KOPT-K1 (cell line): ENCODE measurements around the gene ADRA2B.

Source experiments
- H3K27ac ChIP-seq: fragments of 200-600 bp; sonication (generic); 2 replicates; pipeline ENCODE4 v1.5.1; 2016; ENCODE audit warnings: antibody characterized with exemption, mild to moderate bottlenecking, low read depth, low read length; ENCODE audit not compliant: poor library complexity, severe bottlenecking
- H3K36me3 ChIP-seq: fragments of 200-600 bp; sonication (generic); 2 replicates; pipeline ENCODE4 v1.5.1; 2017; ENCODE audit warnings: antibody characterized with exemption, mild to moderate bottlenecking, low read length, moderate library complexity; ENCODE audit not compliant: insufficient read depth
- H3K9me3 ChIP-seq: fragments of 200-600 bp; sonication (generic); 2 replicates; pipeline ENCODE4 v1.5.1; 2017; ENCODE audit warnings: antibody characterized with exemption, low read length, mild to moderate bottlenecking; ENCODE audit not compliant: insufficient read depth, poor library complexity, severe bottlenecking

ADRA2B gene

DNA sequence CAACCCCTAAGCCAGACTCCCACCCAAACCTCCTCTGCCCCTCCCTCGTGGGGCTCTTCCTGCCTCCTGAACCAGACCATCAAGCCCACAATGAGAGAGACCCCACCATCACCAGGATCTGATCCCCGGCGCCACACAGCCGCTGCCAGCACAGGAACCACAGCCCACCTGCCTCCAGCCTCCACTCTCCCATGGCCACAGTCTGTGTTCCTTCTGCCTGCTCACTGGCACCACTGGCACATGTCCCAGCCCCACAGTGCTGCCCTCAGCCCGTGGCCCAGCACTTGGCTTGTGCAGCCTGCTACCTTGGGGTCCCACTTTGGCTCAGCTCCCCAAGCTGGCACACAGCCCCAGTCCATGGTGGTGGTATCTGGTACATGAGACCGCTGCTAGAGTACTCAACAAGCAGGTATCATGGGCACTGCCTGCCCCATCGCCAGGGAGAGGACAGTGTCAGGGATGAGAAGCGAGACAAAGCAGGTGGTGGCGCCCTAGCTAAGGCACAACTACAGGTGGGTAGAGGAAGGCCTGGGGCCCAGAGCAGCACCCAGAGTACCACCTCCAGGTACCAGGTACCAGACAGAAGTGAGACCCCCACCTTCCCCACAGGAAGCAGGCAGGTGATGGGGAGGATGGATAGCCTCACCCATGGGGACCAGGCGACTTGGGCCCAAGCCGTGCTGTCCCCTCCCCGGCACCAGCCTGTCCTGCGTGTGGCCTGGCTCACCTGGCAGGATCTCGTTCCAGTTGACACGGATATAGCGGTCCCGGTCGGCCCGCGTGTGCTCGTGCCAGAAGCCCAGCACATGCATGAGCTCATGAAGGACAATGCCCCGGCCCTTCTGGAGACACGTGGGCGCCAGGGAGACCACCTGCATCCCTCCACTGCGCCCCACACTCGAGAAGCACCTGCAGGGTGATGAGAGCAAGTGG is 15.7 kb upstream of the ADRA2B start:
- Histone ChIP-seq H3K9me3 (no peaks in the 10 kb centered on the region), H3K27ac (no peak overlapping the region), H3K36me3 (no peaks in the 10 kb centered on the region)

DNA sequence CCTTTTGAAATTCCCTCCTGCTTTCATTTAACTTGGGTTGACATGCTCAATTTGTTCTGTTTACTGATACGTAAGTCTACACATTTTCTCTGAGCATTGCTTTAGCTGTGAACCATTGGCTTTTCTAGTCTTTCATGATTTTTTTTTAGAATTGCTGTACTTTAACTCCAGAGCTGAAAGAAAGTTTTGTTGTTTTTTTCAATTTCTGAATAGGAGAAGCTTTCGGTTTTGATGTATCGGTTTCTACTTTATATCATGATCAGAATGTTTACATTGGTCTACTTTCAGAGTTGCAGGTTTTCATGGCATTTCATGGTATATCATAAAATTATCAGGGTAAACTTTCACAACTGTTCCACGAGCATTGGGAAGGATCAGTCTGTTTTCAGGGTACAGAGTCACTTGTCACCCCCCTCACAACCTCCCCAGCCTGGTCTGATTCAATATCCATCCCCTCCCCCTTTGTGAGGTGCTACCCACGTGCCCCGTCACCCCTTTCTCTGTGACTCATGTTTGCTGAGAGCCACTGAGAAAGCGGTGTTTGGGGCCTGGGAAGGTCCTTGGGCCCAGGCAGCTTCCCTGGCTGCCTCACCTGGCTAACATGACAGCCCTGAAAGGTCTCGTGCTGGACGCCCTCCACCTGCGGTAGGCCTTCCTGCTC is 14.9 kb upstream of the ADRA2B start:
- no peak overlapping the region for H3K27ac ChIP-seq
- H3K9me3 ChIP-seq, result no peaks in the 10 kb centered on the region
- H3K36me3 ChIP-seq, result no peaks in the 10 kb centered on the region

DNA sequence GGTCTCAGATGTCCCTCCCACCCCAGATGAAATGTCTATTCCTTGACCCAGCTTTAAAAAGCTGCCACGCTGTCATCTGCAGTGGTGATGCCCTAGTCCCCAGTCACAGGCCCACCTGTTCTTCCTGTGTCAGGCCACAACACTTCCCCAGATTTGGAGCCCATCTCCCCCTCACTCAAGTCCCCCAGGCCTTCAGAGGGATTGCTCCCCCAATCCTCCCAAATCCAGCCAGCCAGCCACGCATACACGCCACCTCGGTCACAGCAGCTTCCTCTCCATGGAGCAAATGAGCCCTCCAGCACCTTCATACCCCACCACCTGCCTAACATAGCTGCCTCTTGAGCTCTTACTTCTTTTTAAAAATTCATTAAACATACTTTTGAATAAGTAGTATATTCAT is 14.1 kb upstream of the ADRA2B start:
- Histone ChIP-seq H3K36me3 (no peaks in the 10 kb centered on the region), H3K27ac (no peak overlapping the region), H3K9me3 (no peaks in the 10 kb centered on the region)

GRCh38 chr2:96129528-96130120 is 13.3 kb upstream of the ADRA2B start:
- Histone ChIP-seq H3K9me3 (no peaks in the 10 kb centered on the region), H3K36me3 (no peaks in the 10 kb centered on the region), H3K27ac (no peak overlapping the region)

DNA sequence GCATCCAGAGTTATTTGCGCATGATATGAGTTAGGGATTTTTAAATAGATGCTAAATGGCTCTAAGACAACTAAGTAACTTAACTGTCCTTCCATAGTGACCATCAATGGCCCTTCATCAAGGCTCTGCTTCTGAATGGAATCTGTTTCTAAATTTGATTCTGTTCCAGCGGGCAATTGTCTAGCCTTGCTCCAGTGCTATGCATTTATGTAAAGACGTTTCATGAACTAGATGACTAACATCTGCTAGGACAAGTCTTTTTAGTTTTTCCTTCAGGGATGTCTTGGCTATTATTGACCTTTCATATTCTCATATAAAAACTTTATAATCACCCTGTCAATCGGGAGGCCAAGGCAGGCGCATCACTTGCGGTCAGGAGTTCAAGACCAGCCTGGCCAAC is 12.1 kb upstream of the ADRA2B start:
- Histone ChIP-seq H3K27ac (no peak overlapping the region), H3K36me3 (no peaks in the 10 kb centered on the region), H3K9me3 (no peaks in the 10 kb centered on the region)

DNA sequence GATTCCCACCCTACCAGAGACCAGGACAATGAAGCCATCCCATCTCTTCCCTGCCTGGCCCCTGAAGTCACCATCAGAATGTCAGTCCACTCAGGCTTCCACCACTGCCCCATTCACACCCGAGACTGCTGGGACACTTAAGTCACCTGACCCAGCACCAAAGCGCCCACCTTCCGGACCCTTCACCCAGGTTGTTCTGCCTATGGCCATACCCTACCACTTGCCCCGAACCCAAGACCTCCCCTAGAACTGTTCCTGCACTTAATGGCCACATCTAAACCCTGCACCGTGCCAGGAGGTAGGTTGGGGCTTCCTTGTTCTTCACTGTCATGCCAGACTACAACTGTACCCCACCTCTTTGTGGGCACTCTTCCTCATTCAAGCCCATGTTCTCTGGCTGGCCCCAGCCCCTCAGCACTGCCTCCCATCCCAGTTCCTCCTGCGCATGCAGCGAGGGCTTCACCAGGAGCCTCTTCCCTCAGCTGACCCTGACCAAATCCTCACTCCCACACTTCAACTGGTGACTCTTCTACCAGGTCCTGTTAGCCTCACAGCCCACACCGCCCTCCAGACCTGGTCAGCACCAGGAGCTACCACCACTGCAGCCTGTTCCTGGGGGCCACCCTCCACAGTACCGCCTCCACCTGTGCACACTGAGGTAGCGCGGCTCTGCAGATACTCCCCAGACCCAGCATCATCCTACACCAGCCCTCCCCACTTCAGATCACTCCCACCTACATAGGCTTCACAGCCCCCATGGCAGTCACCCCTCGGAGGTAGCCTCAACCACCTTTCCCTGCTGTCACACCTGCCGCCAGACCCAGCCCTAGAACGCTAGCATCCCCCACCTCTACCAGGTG is 8.3 kb upstream of the ADRA2B start:
- Histone ChIP-seq H3K36me3 (no peaks in the 10 kb centered on the region), H3K27ac (no peak overlapping the region)

DNA sequence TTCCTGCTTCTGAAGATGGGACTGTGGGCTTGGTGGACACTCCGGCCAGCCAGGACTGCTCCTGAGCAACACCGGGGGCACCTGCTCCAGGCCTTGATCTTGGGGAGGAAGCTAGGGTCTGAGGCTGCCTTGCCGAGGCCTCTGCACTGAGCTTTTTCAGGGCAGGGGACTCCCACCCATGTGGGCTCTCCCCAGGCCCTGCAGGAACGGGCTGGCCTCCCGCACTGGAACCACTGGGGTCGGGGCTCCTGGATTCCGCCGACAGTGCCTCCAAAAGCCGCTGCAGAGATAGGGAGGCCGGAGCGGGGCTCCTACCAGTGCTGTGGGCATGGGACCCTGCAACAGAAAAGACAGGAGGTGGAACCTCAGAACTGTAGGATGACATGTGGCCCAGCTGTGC is 7.6 kb upstream of the ADRA2B start:
- Histone ChIP-seq H3K36me3 (no peaks in the 10 kb centered on the region), H3K9me3 (no peaks in the 10 kb centered on the region), H3K27ac (no peak overlapping the region)

More for the DNA sequence above, 8.3 kb upstream of the ADRA2B start:
- H3K9me3 ChIP-seq, result no peaks in the 10 kb centered on the region

DNA sequence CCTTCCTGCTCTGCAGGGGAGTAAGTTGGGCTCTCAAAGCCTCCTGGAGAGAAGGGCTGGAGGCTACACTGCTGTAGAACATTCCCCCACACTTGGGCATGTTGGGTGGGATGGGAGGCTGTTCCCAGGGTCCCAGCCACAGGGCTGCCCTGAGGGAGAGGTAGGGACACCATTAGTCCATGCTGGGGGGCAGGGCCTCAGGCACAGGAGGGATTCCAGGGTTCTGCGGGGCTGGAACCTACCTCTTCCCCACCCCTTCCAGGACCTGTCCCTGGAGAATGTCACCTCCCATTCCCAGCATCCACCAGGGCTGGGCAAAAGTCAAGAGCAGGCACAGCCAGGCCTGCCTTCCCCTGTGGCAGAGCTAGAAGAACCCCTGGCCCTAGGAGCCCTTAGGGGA is 6.9 kb upstream of the ADRA2B start:
- H3K36me3 ChIP-seq, result no peaks in the 10 kb centered on the region
- H3K9me3 ChIP-seq, result no peaks in the 10 kb centered on the region
- H3K27ac ChIP-seq, result no peak overlapping the region

DNA sequence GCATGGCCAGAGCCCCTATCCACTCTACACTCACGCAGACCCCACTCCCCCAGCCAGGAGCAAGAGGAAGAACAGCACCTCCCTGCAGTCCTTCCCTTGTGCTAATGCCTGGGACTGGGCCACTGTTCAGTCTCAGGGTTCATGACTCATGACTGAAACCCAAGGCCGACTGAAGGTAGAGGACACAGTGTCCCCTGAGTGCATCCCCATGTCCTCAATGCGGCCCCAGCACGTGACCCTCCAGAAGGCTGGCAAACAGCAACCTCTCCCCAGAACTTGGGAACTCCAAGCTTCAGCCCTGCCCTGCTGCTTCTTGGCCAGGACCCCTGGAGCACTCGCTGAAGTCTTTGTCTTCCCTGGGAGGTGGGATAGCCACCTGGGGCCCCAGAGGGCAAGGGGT is 6.0 kb upstream of the ADRA2B start:
- no peak overlapping the region for H3K27ac ChIP-seq
- no peaks in the 10 kb centered on the region for H3K9me3 ChIP-seq
- no peaks in the 10 kb centered on the region for H3K36me3 ChIP-seq

GRCh38 chr2:96121414-96121813 is 5.0 kb upstream of the ADRA2B start:
- no peak overlapping the region for H3K27ac ChIP-seq
- H3K9me3 ChIP-seq, result no peaks in the 10 kb centered on the region
- no peaks in the 10 kb centered on the region for H3K36me3 ChIP-seq

DNA sequence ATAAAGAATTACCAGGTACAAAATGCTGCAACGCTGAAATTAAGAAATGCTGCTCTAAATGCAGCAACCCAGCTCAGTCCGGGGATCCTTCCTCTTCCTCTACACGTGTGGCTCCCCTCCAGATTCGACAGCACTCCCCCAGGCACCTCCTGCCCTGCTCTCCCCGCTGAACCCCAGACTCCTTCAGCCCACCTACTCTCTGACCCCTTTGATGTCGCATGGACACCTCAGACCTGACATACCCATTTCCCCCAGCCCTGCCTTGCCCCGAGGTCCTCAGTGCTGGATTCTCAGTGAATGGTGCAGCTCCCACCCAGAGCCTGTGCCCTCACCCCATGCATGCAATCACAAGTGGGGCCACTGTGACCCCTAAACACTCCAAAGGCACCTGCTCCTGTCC is 4.6 kb upstream of the ADRA2B start:
- H3K27ac ChIP-seq, result no peak overlapping the region
- no peaks in the 10 kb centered on the region for H3K9me3 ChIP-seq
- H3K36me3 ChIP-seq, result no peaks in the 10 kb centered on the region

- H3K9me3 ChIP-seq, result no peaks in the 10 kb centered on the region
- no peaks in the 10 kb centered on the region for H3K36me3 ChIP-seq
- no peak overlapping the region for H3K27ac ChIP-seq
Measured at GRCh38 chr2:96120091-96120720, 3.8 kb upstream of the ADRA2B start.

GRCh38 chr2:96119389-96119751 is 3.0 kb upstream of the ADRA2B start:
- Histone ChIP-seq H3K9me3 (no peaks in the 10 kb centered on the region), H3K36me3 (no peaks in the 10 kb centered on the region)

DNA sequence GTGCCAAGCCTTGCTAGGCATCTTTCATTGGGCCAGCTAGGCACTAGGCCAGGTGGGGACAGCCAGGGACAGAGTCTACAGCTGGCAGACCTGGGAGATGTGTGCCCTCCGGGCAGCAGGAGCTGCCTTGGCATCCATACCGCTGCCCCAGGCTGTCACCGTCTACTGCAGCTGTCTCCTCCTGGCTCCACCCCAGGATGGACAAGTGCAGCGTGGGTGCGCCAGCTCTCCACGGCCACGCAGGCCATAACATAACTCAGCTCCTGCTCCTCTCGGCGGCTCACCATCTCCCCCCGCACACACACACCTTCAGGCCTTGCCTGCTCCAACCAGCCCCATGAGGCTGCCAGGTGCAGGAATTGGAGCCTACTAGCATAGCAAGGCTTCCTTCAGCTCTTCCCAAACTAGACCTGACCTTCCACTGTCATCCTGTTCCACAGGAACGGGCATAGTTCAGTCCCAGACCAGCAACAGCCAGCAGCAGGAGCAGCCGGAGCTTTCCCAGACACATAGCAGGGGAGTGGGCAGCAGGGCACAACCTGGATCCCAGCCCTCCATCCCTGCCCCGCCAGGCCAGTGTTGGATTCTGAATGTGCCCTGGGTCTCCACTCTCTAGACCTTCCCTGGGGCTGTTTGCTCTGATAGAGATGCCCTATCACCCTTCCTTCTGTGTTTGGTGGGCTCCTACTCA is 2.5 kb upstream of the ADRA2B start:
- Histone ChIP-seq H3K9me3 (no peaks in the 10 kb centered on the region), H3K36me3 (no peaks in the 10 kb centered on the region), H3K27ac (no peak overlapping the region)

More at GRCh38 chr2:96119389-96119751, 3.0 kb upstream of the ADRA2B start:
- no peak overlapping the region for H3K27ac ChIP-seq
